HG02623 (cell line): ENCODE data around the gene PCDHB2.
"Not testable (repeated sequence)": the region's sequence is repeated elsewhere in the genome, so short reads cannot be mapped to it uniquely, and the experiment has no call there.

Experiments used
- ATAC-seq: cut with Tn5 transposase; IDR thresholded peaks from one replicate; pipeline ENCODE4 v1.9.1; 2021; ENCODE audit warnings: moderate library complexity; ENCODE audit not compliant: unreplicated experiment

PCDHB2 gene

DNA sequence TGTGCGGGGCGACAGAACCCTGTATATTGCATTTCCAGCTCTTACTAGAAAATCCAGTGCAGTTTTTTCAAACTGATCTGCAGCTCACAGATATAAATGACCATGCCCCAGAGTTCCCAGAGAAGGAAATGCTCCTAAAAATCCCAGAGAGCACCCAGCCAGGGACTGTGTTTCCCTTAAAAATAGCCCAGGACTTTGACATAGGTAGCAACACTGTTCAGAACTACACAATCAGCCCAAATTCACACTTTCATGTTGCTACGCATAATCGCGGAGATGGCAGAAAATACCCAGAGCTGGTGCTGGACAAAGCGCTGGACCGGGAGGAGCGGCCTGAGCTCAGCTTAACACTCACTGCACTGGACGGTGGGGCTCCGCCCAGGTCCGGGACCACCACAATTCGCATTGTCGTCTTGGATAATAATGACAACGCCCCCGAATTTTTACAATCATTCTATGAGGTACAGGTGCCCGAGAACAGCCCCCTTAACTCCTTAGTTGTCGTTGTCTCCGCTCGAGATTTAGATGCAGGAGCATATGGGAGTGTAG is 41.4 kb downstream of the PCDHB2 start:
- ATAC-seq: no peak

DNA sequence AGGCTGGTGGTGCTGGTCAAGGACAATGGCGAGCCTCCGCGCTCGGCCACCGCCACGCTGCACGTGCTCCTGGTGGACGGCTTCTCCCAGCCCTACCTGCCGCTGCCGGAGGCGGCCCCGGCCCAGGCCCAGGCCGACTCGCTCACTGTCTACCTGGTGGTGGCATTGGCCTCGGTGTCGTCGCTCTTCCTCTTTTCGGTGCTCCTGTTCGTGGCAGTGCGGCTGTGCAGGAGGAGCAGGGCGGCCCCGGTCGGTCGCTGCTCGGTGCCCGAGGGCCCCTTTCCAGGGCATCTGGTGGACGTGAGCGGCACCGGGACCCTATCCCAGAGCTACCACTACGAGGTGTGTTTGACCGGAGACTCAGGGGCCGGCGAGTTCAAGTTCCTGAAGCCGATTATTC is 42.9 kb downstream of the PCDHB2 start:
- ATAC-seq: not testable (repeated sequence)
